Keratinocyte (primary cell): ENCODE data around the gene NUP98. TPM values are rescaled to one million over a fixed set of nuclear protein-coding genes. Genes with fewer than 3 reads are reported as not detected.

Experiments used
- DNase-seq: peaks from one replicate; pipeline ENCODE4 v3.0.0-alpha.2; 2011; ENCODE audit warnings: low read depth, missing footprints, low spot score
- FAIRE-seq: peaks from 2 replicates; lab custom pipeline; 2011; peaks lifted over from hg19 to GRCh38; lab: Jason Lieb, UNC
- H2AFZ ChIP-seq: 2 replicates; pipeline ENCODE4 v1.6.0; 2012; ENCODE audit warnings: low read length, control low read depth, inconsistent platforms; ENCODE audit not compliant: control insufficient read depth
- H3K27ac ChIP-seq: 2 replicates; pipeline ENCODE4 v1.5.1; 2011; ENCODE audit warnings: low read length; ENCODE audit not compliant: control insufficient read depth, insufficient read depth
- H3K27me3 ChIP-seq: 3 replicates; pipeline ENCODE4 v1.6.0; 2011; ENCODE audit warnings: low read length; ENCODE audit not compliant: control insufficient read depth, insufficient read depth; ENCODE audit errors: extremely low read depth
- H3K36me3 ChIP-seq, 2 experiments: 2 replicates in 1 of 2; 3 replicates in 1 of 2; pipeline ENCODE4 v1.5.1; 2011; ENCODE audit warnings: low read length in 2 of 2, mild to moderate bottlenecking in 1 of 2; ENCODE audit not compliant: control insufficient read depth in 2 of 2, insufficient read depth in 2 of 2; ENCODE audit errors: extremely low read depth in 1 of 2
- H3K4me1 ChIP-seq: 3 replicates; pipeline ENCODE4 v1.5.1; 2011; ENCODE audit warnings: low read length; ENCODE audit not compliant: control insufficient read depth, insufficient read depth; ENCODE audit errors: extremely low read depth
- H3K4me2 ChIP-seq: 3 replicates; pipeline ENCODE4 v1.6.0; 2011; ENCODE audit warnings: low read depth, low read length; ENCODE audit not compliant: control insufficient read depth, insufficient read depth; ENCODE audit errors: extremely low read depth
- H3K4me3 ChIP-seq, 3 experiments: fragments of 200-600 bp in 1 of 3; sonication (generic) in 1 of 3; 2 replicates in 2 of 3; 3 replicates in 1 of 3; pipeline ENCODE4 v1.5.1; 2011 to 2016; ENCODE audit warnings: low read length in 3 of 3, mild to moderate bottlenecking in 3 of 3, control low read depth in 2 of 3, inconsistent platforms in 1 of 3, low read depth in 1 of 3, mixed read lengths in 1 of 3, mixed run types in 1 of 3, moderate library complexity in 1 of 3; ENCODE audit not compliant: control insufficient read depth in 2 of 3, insufficient read depth in 2 of 3; ENCODE audit errors: extremely low read depth in 1 of 3
- H3K79me2 ChIP-seq: 2 replicates; pipeline ENCODE4 v1.6.0; 2012; ENCODE audit warnings: low read length; ENCODE audit not compliant: control insufficient read depth, insufficient read depth
- H3K9ac ChIP-seq: 3 replicates; pipeline ENCODE4 v1.6.0; 2011; ENCODE audit warnings: low read length; ENCODE audit not compliant: control insufficient read depth, insufficient read depth; ENCODE audit errors: extremely low read depth
- H3K9me1 ChIP-seq: 3 replicates; pipeline ENCODE4 v1.6.0; 2011; ENCODE audit warnings: low read length; ENCODE audit not compliant: control insufficient read depth, insufficient read depth; ENCODE audit errors: extremely low read depth
- H3K9me3 ChIP-seq: 2 replicates; pipeline ENCODE4 v1.5.1; 2012; ENCODE audit warnings: low read depth, low read length; ENCODE audit not compliant: control insufficient read depth
- H4K20me1 ChIP-seq: 3 replicates; pipeline ENCODE4 v1.6.0; 2011; ENCODE audit warnings: low read length; ENCODE audit not compliant: control insufficient read depth, insufficient read depth; ENCODE audit errors: extremely low read depth
- EZH2 ChIP-seq: IDR thresholded peaks from one replicate; pipeline ENCODE4 v1.6.1; 2012; ENCODE audit warnings: inconsistent platforms, mild to moderate bottlenecking, low read length, moderate library complexity
- dilution Hi-C: fragments of 300-500 bp; cut with MboI; formaldehyde crosslinking; loops from one replicate; pipeline ENCODE4 v1.7.0; 2020; ENCODE audit warnings: low sequenced_read_pairs; ENCODE audit not compliant: extremely low pct_ligation_motif_present
- polyA plus RNA-seq, 5 experiments: library from polyadenylated mRNA; depleted of rRNA in 3 of 5; stranded (reverse) in 3 of 5; stranded (forward) in 1 of 5; unstranded in 1 of 5; fragments of >200 nt; gene quantifications; 1 replicate in 1 of 5; 2 replicates in 3 of 5; 3 replicates in 1 of 5; pipeline versions ENCODE4 v1.2.1 to v1.2.3, GENCODE V29; 2011 to 2012; ENCODE audit warnings: missing spikeins in 2 of 5, low read depth in 1 of 5, low replicate concordance in 1 of 5
- TF ChIP-seq, protein P1 (sequence below), 3 experiments: IDR thresholded peaks in 1 of 3; conservative IDR thresholded peaks in 1 of 3; optimal IDR thresholded peaks in 1 of 3; 2 replicates in 2 of 3; 3 replicates in 1 of 3; pipeline versions ENCODE3 to v1.5.1; 2011; ENCODE audit warnings: low read length in 3 of 3, mild to moderate bottlenecking in 3 of 3, moderate library complexity in 2 of 3, control low read depth in 1 of 3, inconsistent platforms in 1 of 3; ENCODE audit not compliant: insufficient read depth in 2 of 3; ENCODE audit errors: extremely low read depth in 1 of 3

NUP98 gene
- polyA plus RNA-seq, 1 donor (not counting 4 experiments of a cell fraction or from before 2014, with no cell fraction given): 66.9 TPM

DNA sequence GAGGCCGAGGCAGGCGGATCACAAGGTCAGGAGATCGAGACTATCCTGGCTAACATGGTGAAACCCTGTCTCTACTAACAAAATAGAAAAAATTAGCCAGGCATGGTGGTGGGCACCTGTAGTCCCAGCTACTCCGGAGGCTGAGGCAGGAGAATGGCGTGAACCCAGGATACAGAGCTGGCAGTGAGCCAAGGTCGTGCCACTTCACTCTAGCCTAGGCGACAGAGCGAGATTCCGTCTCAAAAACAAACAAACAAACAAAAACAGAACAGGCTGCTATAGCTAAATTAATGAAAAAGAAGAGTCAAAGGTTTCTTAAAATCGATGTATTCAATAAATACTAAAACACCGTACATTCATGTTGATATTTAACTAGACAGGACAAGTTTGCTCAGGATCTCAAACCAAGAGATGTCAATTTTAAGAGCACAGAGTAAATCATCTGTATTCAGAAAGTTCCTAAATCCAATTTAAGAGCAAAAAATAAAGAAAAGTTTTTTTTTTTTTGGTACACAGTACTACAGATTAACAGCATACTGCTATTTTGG lies 59.9 kb downstream of the NUP98 start:
- Histone ChIP-seq H3K79me2 (peaks cover 4% of the 10 kb centered on the region), H3K9me1 (no peaks in the 10 kb centered on the region), H3K9ac (no peak overlapping the region), H3K36me3 (peaks cover 25% of the 10 kb centered on the region in 2 experiments), H3K4me1 (no peaks in the 10 kb centered on the region), H3K27ac (no peak overlapping the region), H3K9me3 (no peaks in the 10 kb centered on the region), H3K27me3 (no peaks in the 10 kb centered on the region), H4K20me1 (no peaks in the 10 kb centered on the region), H3K4me3 (no peak overlapping the region), H3K4me2 (no peak overlapping the region), H2AFZ (no peak overlapping the region)
- TF ChIP-seq, protein P1, sequence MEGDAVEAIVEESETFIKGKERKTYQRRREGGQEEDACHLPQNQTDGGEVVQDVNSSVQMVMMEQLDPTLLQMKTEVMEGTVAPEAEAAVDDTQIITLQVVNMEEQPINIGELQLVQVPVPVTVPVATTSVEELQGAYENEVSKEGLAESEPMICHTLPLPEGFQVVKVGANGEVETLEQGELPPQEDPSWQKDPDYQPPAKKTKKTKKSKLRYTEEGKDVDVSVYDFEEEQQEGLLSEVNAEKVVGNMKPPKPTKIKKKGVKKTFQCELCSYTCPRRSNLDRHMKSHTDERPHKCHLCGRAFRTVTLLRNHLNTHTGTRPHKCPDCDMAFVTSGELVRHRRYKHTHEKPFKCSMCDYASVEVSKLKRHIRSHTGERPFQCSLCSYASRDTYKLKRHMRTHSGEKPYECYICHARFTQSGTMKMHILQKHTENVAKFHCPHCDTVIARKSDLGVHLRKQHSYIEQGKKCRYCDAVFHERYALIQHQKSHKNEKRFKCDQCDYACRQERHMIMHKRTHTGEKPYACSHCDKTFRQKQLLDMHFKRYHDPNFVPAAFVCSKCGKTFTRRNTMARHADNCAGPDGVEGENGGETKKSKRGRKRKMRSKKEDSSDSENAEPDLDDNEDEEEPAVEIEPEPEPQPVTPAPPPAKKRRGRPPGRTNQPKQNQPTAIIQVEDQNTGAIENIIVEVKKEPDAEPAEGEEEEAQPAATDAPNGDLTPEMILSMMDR (optimal IDR thresholded peaks at IDR 0.05 in 1 of 3, IDR thresholded peaks at IDR 0.05 in 1 of 3, conservative IDR thresholded peaks at IDR 0.05 in 1 of 3; ENCODE audit: extremely low read depth in 1 of 3, insufficient read depth in 2 of 3, low read length in 3 of 3): no peak
- TF ChIP-seq EZH2: no peak
- no peak for FAIRE-seq
- no peak for DNase-seq
- dilution Hi-C loops: no loop called here

DNA sequence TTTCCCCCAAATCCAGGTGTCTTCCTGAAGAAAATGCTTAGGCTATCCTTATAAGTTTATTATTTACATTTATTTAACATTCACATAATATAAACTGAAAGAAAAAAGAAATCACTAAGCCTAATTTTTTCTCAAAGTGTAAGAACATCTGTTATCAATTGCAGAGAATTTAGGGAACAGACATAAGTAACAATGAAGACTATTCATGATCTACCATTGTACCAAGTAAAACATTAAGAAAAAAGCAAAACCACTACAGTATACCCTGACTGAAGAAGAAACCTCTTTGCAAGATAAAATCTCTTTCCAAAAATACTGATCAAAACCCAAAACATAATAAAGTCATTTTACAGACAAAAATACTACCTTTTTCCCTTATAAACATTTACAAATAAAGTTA lies 60.5 kb downstream of the NUP98 start:
- dilution Hi-C loops: no loop called here
- H3K27ac ChIP-seq: no peak overlapping the region
- H3K79me2 ChIP-seq: peaks cover 4% of the 10 kb centered on the region
- FAIRE-seq (no peak), DNase-seq (no peak)
- no peaks in the 10 kb centered on the region for H3K9me3 ChIP-seq
- peaks cover 25 to 26% of the 10 kb centered on the region in 2 experiments for H3K36me3 ChIP-seq
- no peaks in the 10 kb centered on the region for H4K20me1 ChIP-seq
- H3K4me3 ChIP-seq: no peak overlapping the region
- H3K4me1 ChIP-seq: no peaks in the 10 kb centered on the region
- no peaks in the 10 kb centered on the region for H3K27me3 ChIP-seq
- TF ChIP-seq, protein P1 (optimal IDR thresholded peaks at IDR 0.05 in 1 of 3, IDR thresholded peaks at IDR 0.05 in 1 of 3, conservative IDR thresholded peaks at IDR 0.05 in 1 of 3; ENCODE audit: extremely low read depth in 1 of 3, insufficient read depth in 2 of 3, low read length in 3 of 3): no peak
- no peak for TF ChIP-seq EZH2
- no peaks in the 10 kb centered on the region for H3K9me1 ChIP-seq
- no peak overlapping the region for H3K4me2 ChIP-seq
- no peak overlapping the region for H3K9ac ChIP-seq
- H2AFZ ChIP-seq: no peak overlapping the region
